OCI-LY3 (cell line): ENCODE measurements around the gene PIGM.

ENCODE experiments used
- H2AFZ ChIP-seq: fragments of 200-600, 300-600 bp; shearing (Covaris generic); 2 replicates; pipeline ENCODE4 v1.6.0; 2014; ENCODE audit warnings: antibody characterized with exemption, low read depth, low read length
- H3K27ac ChIP-seq: fragments of 200-600, 300-600 bp; sonication (generic); 2 replicates; pipeline ENCODE4 v1.5.1; 2014; ENCODE audit warnings: mild to moderate bottlenecking, low read length, moderate library complexity, mixed read lengths
- H3K27me3 ChIP-seq: fragments of 200-600, 300-600 bp; sonication (generic); 2 replicates; pipeline ENCODE4 v1.6.1; 2014; ENCODE audit warnings: low read depth, low read length, mixed read lengths
- H3K36me3 ChIP-seq: fragments of 200-600, 300-600 bp; sonication (generic); replicated peaks from 2 replicates; pipeline ENCODE3; 2014; ENCODE audit warnings: low read depth, low read length, mixed read lengths
- H3K4me1 ChIP-seq: fragments of 300-600, 200-600 bp; sonication (generic); 2 replicates; pipeline ENCODE4 v1.6.1; 2014; ENCODE audit warnings: low read length, mixed read lengths
- H3K4me2 ChIP-seq: fragments of 200-600, 300-600 bp; sonication (generic); 2 replicates; pipeline ENCODE4 v1.6.1; 2014; ENCODE audit warnings: low read length, mixed read lengths
- H3K4me3 ChIP-seq: fragments of 300-600, 200-600 bp; sonication (generic); 2 replicates; pipeline ENCODE4 v1.5.1; 2014; ENCODE audit warnings: antibody characterized with exemption, mild to moderate bottlenecking, low read length, moderate library complexity
- H3K79me2 ChIP-seq: fragments of 300-600, 200-600 bp; shearing (Covaris generic); 2 replicates; pipeline ENCODE4 v1.6.1; 2014; ENCODE audit warnings: mild to moderate bottlenecking, low read length, mixed read lengths
- H3K9ac ChIP-seq: fragments of 300-600, 200-600 bp; shearing (Covaris generic); 2 replicates; pipeline ENCODE4 v1.6.0; 2014; ENCODE audit warnings: mild to moderate bottlenecking, low read length, moderate library complexity
- H3K9me3 ChIP-seq: fragments of 200-600, 300-600 bp; shearing (Covaris generic); 2 replicates; pipeline ENCODE4 v1.6.1; 2014; ENCODE audit warnings: low read length, mixed read lengths; ENCODE audit not compliant: insufficient read depth
- H4K20me1 ChIP-seq: fragments of 200-600, 300-600 bp; sonication (generic); 2 replicates; pipeline ENCODE4 v1.6.1; 2016; ENCODE audit warnings: low read length, mixed read lengths; ENCODE audit not compliant: insufficient read depth
- CTCF ChIP-seq: fragments of 200-600, 300-600 bp; sonication (generic); IDR thresholded peaks from 2 replicates; pipeline ENCODE4 v1.5.1; 2014; ENCODE audit warnings: antibody characterized with exemption, low read length, low read depth
- EZH2phosphoT487 ChIP-seq: fragments of 200-600 bp; shearing (Covaris generic); IDR thresholded peaks from 2 replicates; pipeline ENCODE4 v1.6.1; 2018; ENCODE audit warnings: antibody characterized with exemption, mixed run types, low read depth

The PIGM gene

GRCh38 chr1:159980076-159980475 lies 51.7 kb downstream of the PIGM start:
- Histone ChIP-seq H3K9ac (no peak overlapping the region), H3K27me3 (peaks cover 66% of the 10 kb centered on the region), H3K4me2 (no peak overlapping the region), H3K9me3 (no peaks in the 10 kb centered on the region), H3K4me1 (no peaks in the 10 kb centered on the region), H2AFZ (no peak overlapping the region), H3K36me3 (no peaks in the 10 kb centered on the region), H4K20me1 (no peaks in the 10 kb centered on the region), H3K27ac (no peak overlapping the region), H3K79me2 (no peaks in the 10 kb centered on the region), H3K4me3 (no peak overlapping the region)
- TF ChIP-seq EZH2phosphoT487 (no peak), CTCF (no peak)

GRCh38 chr1:159979257-159979656 lies 52.5 kb downstream of the PIGM start:
- no peak overlapping the region for H3K27ac ChIP-seq

GRCh38 chr1:159978107-159978398 lies 53.7 kb downstream of the PIGM start:
- H3K4me2 ChIP-seq: no peak overlapping the region
- no peak overlapping the region for H3K9ac ChIP-seq
- TF ChIP-seq CTCF (no peak), EZH2phosphoT487 (no peak)
- no peak overlapping the region for H3K27ac ChIP-seq
- H3K79me2 ChIP-seq: no peaks in the 10 kb centered on the region
- H3K4me1 ChIP-seq: no peaks in the 10 kb centered on the region
- no peak overlapping the region for H3K4me3 ChIP-seq
- no peaks in the 10 kb centered on the region for H3K9me3 ChIP-seq
- no peak overlapping the region for H2AFZ ChIP-seq
- no peaks in the 10 kb centered on the region for H4K20me1 ChIP-seq
- peaks cover 60% of the 10 kb centered on the region for H3K27me3 ChIP-seq
- no peaks in the 10 kb centered on the region for H3K36me3 ChIP-seq

More at GRCh38 chr1:159979257-159979656, 52.5 kb downstream of the PIGM start:
- Histone ChIP-seq H2AFZ (no peak overlapping the region), H3K4me3 (no peak overlapping the region), H3K27me3 (peaks cover 69% of the 10 kb centered on the region), H3K4me1 (no peaks in the 10 kb centered on the region), H3K9ac (no peak overlapping the region), H3K36me3 (no peaks in the 10 kb centered on the region), H3K4me2 (no peak overlapping the region), H3K79me2 (no peaks in the 10 kb centered on the region), H3K9me3 (no peaks in the 10 kb centered on the region), H4K20me1 (no peaks in the 10 kb centered on the region)
- TF ChIP-seq EZH2phosphoT487 (no peak), CTCF (no peak)

- Histone ChIP-seq H3K36me3 (no peaks in the 10 kb centered on the region), H3K27me3 (peaks cover 58% of the 10 kb centered on the region), H3K79me2 (no peaks in the 10 kb centered on the region), H3K4me1 (no peaks in the 10 kb centered on the region), H3K4me2 (no peak overlapping the region), H4K20me1 (no peaks in the 10 kb centered on the region), H3K27ac (no peak overlapping the region), H3K9ac (no peak overlapping the region), H3K4me3 (no peak overlapping the region), H3K9me3 (no peaks in the 10 kb centered on the region), H2AFZ (no peak overlapping the region)
- TF ChIP-seq CTCF: no peak
- TF ChIP-seq EZH2phosphoT487: no peak
Measured at GRCh38 chr1:159977364-159978106, 54.3 kb downstream of the PIGM start.
